Activated naive CD4-positive, alpha-beta T cell treated with anti-CD3 and anti-CD28 coated beads, Interleukin-2, amount 50 U/mL, for 16 hours (primary cell): ENCODE measurements around the gene KAZN.

Experiments used
- DNase-seq: peaks from one replicate; pipeline ENCODE4 v3.0.0-alpha.2; 2020

The KAZN gene

DNA sequence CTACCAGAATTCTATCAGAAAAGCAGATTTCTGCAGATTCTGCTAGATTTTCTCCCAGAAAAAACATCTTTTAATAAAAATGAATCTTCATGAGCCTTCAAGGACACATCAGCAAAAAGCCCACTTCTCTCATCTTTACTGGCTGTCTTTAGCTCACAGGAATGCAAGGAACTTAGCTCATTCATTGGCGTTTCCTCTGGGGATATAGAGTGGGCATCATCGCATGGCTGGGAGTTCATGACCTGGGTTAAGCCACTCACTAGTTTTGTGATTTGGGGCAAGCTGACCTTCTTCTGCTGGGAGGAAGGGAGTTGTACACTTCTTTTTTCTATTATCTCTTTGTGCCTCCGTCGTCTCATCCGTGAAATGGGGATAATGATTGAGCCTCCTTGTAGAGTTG lies 149.7 kb downstream of the KAZN start:
- no peak for DNase-seq

GRCh38 chr1:14748977-14749376 lies 150.5 kb downstream of the KAZN start:
- no peak for DNase-seq

DNA sequence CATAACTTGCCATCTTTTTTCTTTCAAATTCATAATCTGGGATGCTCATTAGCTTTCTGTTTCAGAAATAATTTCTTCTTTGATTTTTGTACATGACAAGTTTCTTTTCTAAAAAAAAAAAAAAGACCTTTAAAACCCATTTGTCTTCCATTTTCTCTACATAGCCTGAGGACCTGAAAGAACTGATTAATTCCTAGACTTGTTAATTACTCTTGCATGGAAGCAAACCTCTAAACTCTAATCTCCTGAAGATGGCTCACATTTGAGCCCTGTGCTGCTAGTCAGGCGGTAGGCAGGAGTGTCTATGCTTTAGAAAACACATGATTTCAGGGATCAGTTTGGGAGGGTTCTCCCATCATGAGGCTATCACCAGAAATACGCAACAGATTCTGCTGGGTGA lies 152.0 kb downstream of the KAZN start:
- DNase-seq = no peak

DNA sequence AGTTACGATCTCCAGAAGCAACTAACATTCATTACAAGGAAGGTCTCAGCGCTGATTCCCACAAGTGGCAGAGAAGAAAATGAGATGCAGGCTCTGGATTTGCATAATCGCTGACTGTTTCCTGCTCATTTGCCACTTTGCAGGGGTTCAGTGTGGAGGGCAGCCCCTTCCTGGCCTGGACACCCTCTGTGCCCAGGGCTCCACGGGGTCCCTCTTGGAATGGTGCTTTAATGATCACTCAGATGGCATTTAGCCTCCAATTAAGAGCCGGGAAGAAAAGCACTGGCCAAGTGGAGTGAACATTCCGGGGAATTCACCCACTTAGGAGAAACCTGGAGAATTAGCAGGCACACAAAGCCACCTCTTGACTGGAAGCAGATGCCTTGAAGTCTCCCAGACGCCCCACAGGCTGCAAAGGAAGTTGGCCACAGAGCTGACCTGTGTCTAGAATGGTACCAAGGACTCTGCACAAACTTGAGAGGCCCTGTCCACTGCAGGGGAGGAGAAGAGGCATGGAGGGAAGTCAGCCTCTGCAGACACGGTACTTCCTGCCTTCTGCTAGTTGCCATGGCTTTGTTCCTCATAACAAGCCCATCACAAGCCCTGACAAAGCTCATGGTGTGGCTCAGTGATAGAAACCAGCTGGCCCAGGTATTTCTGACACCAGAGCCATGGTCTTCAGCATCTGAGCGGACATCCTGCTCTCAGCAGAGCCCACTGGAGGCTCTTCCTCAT lies 157.2 kb downstream of the KAZN start:
- no peak for DNase-seq

DNA sequence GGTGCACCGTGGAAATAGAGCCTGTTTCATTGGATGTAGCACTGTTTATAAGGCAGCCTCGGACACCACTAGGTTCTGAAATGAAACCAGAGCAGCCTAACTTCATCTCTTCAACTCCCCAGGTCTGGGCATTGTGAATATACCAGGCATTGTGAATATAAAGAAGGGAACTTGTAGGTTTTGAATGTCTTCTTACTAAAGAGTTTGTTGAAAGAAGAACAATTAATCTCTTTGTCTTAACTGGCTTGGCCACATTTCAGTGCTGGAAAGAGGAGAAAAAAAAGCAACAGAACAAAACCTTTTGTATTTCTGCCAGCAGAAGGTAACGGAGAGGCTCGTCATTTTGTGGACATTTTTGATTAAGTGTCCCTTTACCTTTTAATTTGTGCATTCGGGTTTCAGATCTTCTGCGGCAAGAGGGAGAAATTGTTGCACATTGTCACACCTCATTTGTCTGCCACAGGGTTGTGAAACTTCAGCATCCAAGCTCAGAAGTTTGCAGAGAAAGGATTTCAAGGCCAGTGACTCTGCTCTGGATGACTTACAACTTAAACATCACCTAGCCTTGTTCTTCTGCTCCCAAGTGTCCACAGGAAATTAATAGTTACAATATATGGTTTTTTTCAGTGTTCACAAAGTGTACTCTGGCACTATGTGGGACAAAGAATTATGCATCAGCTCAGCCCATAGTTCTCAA lies 158.3 kb downstream of the KAZN start:
- DNase-seq = no peak

DNA sequence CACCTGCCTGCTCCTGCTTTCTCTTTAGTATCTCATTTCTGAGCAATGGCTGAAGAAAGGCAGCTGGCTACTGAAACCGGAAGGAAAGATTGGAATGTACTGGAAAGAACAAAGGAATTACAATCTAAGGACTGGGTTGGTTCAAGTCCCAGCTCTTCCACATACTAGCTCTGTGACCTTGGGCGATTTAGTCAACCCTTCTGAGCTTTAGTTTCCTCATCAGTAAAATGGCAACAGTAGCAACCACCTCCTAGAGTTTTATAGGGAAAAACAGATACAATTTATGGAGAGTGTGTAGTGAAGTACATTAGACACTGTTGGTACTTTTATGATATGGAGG lies 158.8 kb downstream of the KAZN start:
- no peak for DNase-seq

DNA sequence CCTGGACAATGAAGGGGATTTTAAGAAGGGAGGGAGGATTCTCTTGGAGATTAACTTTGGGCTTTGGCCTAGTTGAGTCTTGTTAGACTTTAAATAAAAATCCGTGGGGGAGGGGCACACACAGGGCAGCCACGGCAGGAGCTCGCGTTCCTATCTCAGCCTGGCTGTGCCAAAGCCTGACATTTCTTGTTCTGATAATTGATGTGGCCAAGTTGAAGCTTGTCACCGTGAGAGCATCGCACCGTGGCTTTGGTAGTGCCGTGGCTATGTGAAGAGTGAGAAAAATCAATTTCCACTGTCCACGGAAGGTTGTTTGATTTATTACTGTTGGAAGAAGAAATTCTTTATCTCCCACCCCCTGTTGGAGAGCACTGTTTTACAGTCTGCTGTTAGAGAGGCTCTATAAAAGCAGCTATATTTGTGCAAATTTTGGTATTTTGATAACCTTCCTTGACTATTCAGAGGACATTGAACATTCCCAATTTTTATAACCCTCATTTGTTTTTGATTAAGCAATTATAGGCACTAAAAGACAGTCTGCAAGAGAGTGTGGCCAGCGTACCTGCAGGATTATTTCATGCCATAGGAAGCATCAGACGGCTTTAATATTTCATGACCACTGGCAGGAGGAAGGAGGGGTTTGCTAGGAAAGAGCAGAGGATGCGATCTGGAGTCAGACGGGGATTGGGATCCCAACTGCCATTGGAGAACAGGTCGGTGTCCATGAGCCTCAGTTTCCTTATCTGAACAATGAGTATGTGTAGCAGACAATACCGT lies 160.7 kb downstream of the KAZN start:
- no peak for DNase-seq

DNA sequence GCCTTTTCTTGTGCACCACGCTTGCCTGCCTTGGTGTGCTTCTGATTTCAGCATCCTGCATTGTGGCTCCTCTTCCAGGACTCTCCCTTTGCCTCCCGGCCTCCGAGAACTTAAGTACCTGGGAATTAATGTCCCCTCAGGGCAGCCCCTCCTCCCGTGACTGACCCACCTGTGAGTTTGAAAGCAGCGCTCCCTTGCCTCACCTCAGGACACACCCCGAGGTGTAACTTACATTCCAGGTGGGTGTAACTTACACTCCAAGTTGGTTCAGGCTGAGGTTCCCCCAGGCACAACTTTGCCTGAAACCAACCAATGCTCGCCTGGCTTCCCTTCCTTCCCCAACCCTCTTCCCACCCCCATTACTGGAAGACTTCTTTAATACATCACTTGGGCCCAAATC lies 161.4 kb downstream of the KAZN start:
- DNase-seq = no peak

DNA sequence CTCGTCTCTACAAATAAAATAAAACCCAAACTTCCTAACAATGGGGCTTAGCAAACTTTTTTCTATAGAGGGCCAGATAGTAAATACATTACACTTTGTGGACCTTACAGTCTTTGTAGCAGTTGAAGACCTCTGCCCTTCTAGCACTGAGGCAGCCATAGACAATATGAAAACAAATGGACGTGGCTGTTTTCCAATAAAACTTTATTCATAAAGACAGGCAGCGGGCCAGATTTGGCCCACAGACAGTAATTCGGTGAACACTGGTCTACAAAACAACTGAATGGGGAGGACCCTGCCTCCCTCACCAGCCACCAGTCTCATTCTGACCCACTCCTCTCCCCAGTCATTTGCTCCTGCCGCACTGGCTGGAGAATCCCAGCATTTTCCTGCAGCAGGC lies 162.3 kb downstream of the KAZN start:
- DNase-seq = no peak

- DNase-seq = no peak
Observed at GRCh38 chr1:14761291-14762153, 163.0 kb downstream of the KAZN start.

DNA sequence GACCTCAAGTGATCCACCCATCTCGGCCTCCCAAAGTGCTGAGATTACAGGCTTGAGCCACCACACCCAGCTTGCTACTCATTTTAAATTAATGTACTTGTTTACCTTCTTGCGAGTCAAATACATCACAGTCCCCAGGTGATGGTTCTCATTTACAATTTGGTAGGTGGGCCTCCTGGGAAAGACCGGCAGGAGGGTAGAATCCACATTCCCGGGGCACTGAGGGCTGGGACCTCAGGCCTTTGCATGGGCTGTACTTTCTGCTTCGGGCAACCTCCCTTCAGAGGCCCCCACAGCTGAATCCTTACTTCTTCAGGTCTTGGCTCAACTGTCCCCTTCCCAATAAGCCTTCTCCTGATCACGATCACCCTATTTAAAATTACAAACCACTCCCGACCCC lies 165.5 kb downstream of the KAZN start:
- no peak for DNase-seq

DNA sequence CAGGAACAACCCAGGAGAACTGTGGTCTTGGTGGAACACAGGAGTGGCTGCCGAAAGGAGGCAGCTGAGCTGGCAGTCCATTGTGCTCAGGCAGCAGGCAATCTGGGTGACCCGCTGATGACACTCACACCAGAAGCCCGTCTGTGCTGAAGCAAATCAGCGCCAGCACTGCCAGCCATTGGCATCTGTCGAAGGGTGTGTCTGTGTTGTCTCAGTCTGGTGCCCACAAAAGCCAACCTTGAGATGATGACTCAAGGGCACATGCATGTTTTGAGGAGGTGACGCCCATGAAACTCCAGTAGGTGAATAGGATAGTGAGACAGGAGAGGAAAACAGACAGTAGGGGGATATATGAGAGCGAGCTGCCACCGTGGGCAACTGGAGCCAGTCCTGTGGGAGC lies 167.3 kb downstream of the KAZN start:
- no peak for DNase-seq

- DNase-seq = no peak
Observed at GRCh38 chr1:14767075-14767474, 168.6 kb downstream of the KAZN start.

- DNase-seq = no peak
Observed at GRCh38 chr1:14768582-14769304, 170.3 kb downstream of the KAZN start.

GRCh38 chr1:14769486-14770274 lies 171.2 kb downstream of the KAZN start:
- no peak for DNase-seq

GRCh38 chr1:14773396-14774025 lies 175.0 kb downstream of the KAZN start:
- DNase-seq = no peak

DNA sequence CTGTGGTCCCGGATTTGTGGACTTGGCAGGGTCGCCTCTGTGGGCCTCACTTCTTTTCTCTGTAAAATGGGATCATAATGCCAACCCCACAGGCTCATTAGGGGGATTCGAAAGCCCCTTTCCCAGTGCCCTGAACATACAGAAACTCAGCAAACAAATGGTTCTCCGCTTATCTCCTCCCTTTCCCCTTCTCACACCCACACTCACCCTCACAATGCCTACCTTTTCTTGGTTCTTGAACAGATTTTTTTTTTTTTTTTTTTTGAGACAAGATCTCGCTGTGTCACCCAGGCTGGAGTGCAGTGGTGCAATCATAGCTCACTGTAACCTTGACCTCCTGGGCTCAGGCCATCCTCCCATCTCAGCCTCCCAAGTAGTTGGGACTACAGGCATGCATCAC lies 175.7 kb downstream of the KAZN start:
- DNase-seq = no peak

GRCh38 chr1:14774988-14775387 lies 176.5 kb downstream of the KAZN start:
- no peak for DNase-seq

GRCh38 chr1:14775434-14775833 lies 176.9 kb downstream of the KAZN start:
- no peak for DNase-seq

- DNase-seq = no peak
Observed at GRCh38 chr1:14777516-14778506, 179.3 kb downstream of the KAZN start.
